ENCODE data around the gene ANKRD1.
A peak's percentile ranks its signal among the peaks of the same experiment; 100 is the strongest.
"Not testable (repeated sequence)": the region's sequence is repeated elsewhere in the genome, so short reads cannot be mapped to it uniquely, and the experiment has no call there.

Gene ANKRD1

DNA sequence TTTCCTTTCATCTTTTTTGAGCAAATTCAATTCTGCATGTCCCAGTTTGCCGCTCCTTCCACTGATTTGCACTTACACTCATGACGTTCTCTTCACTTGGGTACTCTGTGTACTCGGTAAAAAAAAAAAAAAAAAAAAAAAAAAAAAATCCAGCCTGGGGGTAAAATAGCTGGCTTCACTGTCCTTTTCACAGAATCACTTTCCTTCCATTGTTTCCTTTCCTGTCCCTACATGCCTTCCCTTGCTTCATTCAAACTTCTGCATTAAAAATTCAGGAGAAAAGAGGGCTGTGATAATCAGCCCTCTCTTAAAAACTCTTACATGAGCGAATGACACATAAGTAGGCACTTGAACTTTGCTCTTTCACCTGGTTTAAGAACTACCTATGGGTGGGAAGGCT, 8.7 kb downstream of the ANKRD1 start:
- no peak for DNase-seq (ENCODE audit: low read depth, low spot score)

DNA sequence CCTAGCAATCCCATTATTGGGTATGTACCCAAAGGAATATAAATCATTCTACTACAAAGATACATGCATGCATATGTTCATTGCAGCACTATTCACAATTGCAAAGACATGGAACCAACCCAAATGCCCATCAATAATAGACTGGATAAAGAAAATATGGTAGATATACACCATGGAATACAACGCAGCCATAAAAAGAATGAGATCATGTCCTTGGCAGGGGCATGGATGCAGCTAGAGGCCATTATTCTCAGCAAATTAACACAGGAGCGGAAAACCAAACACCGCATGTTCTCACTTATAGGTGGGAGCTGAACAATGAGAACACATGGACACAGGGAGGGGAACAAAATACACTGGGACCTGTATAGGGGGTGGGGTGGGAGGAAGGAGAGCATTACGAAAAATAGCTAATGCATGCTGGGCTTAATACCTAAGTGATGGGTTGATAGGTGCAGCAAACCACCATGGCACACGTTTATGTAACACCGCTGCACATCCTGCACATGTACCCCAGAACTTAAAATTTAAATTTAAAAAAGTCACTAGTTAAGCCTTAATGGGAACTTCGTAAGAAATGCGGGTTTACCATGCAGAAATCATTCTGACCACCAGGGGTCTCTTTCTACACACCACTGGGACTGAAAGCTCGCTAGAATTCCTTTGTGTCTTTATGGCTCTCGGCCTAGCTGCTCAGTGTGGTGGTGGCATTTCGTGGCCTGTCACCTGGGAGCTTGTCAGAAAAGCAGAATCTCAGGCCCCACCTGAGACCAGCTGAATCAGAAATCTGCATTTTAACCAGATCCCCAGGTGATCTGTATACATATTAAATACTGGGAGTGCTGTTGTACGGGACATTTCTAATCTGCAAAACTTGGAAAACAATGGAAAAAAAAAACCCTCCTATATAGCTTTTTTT, 9.5 kb downstream of the ANKRD1 start:
- peak; percentile 25 for DNase-seq (ENCODE audit: low read depth, low spot score)

DNA sequence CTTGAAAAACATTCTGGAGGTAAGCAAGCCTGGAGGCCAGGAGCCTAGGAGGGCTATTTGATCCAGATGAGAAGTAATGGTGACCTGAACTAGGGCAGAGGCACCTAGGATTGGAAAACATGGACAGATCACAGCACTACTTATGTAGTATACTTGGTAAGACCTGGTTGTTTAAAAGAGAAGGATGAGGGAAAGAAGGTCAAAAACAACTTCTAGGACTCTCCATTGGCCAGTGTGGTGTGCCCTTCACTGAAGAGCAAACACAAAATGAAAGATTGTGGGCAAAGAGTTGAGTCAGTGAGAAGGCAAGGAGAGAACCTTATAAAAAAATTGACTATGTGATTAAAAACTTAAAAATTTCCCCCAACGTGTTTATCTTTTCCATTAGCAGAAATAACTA, 14.3 kb downstream of the ANKRD1 start:
- no peak for DNase-seq (ENCODE audit: low read depth, low spot score)

DNA sequence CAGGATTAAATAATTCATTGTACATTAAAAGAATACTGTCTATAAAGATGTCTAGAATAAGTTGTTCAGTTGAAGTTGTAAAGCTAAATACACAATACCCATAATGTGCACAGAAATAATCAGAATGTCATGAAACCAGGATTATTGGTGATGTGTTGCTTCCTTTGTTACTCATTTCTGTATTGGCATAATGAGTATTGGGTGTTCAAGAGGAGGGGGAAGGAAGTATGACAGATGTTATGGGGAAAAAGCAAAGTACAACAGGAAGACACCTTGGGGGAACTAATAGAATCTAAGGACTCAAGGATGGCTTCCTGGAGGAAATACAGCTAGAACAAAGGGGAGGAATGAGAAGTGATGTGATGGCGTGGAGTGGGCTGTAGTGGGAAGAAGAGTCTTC, 15.0 kb downstream of the ANKRD1 start:
- no peak for DNase-seq (ENCODE audit: low read depth, low spot score)

DNA sequence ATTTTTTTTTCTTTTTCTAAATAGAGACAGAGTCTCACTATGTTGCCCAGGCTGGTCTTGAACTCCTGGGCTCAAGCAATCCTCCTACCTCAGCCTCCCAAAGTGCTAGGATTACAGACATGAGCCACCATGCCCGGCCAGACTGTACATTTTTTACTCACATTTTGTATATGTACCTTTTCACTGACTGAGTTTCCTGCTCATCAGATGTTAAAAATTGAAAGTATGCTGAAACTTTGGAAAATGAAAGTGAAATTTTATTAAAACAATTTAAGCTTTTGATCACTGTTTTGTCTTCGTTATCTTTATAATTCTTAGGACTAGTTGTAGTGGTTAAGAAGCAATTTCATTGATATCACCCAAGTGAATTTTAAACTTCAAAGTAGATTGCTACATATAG, 24.0 kb downstream of the ANKRD1 start:
- DNase-seq (ENCODE audit: low read depth, low spot score): not testable (repeated sequence)

DNA sequence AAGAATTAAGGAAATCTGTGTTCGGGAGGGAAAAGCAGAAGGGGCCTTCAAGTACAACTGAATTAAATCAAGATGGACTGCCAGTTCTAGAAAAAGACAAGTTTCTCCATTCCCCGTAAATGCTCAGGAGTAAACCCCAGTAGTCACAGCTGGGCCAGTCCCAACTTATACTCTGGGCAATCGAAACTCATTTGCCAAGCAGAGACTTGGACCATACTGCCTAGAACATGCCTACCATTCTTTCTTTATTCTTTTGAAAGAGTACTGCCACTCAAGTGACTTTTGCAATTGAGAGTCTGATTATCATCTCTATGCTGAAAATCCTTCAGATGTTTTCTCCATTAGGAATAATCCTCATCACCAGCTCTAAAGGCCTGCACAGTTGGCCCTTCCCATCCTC, 27.7 kb downstream of the ANKRD1 start:
- no peak for DNase-seq (ENCODE audit: low read depth, low spot score)

DNA sequence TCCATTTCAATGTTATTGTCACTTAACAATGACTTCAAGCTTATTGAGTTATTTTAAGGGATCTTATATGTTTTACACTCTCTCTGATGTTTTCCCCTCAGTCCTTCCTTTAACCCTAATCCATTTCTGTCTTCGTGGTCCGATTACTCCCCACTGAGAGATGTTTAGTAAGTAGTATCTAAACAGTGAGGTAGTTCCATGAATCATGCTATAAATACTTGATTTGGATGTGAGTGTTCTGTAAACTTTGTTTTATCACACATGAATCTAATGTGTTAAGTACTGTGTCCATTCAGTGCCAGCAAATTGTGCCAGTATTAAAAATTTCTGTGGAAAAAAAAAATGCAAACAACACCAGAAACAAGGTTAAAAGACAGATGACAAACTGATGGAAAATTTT, 30.5 kb downstream of the ANKRD1 start:
- DNase-seq (ENCODE audit: low read depth, low spot score): no peak

DNA sequence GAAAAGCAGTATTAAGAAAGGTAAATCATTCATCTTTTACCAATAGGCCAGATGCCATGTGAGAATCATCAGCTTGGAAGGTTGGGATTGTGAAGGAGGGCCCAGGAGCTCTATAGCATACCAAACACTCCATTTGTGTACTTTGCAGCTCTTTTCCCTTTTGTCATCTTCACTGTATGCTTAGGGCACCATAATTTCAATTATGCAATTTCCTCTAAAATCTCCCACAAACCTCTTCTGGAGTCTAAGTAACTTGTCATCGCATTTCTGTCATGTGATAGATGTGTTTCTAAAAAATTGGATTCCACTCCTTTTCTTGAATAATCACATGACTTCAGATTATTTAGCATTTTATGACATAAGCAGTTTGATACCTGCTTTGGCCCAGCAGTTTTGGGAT, 31.3 kb downstream of the ANKRD1 start:
- DNase-seq (ENCODE audit: low read depth, low spot score): no peak

DNA sequence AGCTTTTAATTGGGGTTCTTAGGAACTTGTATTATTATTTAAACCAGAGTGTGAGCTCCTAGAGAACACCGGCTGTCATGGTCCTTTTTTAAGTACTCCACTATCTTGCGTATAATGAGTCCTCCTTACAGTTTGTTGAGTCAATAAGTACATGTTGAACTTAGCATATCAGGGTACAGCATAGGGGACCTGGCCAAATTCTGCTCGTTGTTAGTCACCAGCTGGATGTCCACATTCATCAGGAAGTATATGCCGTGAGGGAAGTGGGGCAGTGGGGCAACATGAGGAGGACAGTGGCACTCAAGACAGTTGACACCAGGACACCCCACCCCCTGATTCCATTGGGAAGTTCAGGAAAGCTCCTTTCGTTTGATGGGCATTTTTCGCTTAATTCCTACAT, 32.5 kb downstream of the ANKRD1 start:
- no peak for DNase-seq (ENCODE audit: low read depth, low spot score)

DNA sequence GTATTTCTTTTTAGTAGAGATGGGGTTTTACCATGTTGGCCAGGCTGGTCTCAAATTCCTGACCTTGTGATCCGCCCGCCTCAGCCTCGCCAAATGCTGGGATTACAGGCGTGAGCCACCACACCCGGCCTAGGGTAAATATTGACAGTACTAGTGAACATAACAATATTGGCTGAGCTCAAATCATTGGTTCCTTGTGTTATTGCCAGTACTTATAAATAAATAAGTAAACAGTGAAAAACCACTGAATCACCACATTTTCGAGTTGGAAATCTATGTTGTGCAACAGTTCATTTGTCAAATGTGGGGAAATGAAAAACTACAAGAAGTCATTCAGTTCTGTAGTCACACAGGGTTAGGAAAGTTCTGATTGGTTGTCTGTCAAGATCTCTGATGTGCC, 33.3 kb downstream of the ANKRD1 start:
- no peak for DNase-seq (ENCODE audit: low read depth, low spot score)

DNA sequence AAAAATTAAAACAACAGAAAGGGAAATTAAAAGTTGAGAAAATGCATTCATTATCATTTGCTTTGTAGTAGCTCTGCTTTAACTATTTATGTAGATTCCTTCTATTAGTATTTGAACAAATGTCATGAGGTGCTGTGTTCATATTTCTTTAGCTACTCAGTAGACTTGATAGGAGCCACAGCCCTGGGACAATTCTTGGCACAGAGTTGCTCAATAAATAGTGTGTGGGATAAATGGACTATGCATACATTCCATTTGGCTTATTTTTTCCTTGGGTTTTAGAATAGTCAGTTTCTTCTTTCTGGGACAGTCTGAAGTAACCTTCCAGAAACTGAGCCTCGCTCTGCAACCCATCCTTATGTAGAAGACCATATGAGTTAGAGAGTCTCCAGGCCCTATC, 35.7 kb downstream of the ANKRD1 start:
- DNase-seq (ENCODE audit: low read depth, low spot score): no peak

DNA sequence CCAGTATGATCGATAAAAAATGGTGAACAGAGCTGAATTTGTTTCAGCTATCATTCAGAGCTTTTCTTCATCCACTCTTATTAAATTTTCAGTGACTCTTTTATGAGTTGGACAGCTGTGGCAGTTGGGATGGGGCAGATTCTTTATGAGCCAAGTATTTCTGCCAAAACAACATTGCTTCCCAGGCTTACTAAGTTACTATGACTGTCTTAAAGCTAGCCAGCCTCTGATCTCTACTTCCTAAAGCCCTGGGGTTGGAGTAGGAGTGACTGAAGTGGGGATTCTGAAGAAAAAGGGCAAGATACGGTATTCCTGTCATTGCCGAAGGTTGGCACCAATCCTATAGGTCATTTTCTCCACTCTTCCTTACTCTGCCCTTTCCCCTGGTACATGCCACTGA, 36.5 kb downstream of the ANKRD1 start:
- DNase-seq (ENCODE audit: low read depth, low spot score): no peak

DNA sequence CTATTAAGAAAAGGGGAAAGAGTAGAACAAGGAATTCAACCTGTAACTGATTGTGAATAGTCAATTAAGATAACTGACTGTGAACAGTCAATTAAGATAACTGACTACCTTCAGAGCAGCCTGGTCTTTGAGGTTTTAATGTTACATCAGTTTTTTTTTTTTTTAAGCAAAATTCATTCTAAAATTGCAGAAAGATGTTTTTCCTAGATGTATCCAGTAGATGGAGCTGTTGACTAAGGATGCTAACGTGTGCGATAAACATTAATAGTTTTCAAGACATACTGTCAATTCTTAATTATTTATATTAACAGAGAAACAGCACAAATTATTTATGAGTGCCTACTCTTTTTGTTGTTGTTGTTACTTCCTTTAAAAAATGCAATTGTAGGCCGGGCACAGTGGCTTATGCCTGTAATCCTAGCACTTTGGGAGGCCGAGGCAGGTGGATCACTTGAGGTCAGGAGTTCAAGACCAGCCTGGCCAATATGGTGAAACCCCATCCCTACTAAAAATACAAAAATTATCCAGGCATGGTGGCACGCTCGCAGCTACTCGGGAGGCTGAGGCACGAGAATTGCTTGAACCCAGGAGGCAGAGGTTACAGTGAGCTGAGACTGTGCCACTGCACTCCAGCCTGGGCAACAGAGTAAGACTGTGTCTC, 40.7 kb downstream of the ANKRD1 start:
- DNase-seq (ENCODE audit: low read depth, low spot score): not testable (repeated sequence)

DNA sequence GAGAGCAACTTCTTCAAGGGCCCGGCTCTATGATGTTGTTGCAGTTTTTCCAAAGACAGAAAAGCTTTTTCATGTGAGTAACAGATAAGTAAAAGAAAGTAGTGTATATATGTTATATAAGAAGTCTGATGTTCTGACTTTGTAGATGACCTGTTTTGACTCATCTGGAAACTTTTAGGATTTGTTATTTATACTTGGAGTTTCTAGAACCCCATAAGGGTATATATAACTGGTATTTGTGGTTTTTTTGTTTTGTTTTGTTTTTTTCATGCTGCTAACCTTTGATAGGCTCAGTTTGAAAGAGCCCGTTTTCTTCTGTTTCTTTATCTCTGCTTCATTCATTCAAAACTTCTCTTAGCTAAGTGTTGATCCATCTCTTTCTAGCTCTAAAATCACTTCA, 41.8 kb downstream of the ANKRD1 start:
- DNase-seq (ENCODE audit: low read depth, low spot score): no peak

DNA sequence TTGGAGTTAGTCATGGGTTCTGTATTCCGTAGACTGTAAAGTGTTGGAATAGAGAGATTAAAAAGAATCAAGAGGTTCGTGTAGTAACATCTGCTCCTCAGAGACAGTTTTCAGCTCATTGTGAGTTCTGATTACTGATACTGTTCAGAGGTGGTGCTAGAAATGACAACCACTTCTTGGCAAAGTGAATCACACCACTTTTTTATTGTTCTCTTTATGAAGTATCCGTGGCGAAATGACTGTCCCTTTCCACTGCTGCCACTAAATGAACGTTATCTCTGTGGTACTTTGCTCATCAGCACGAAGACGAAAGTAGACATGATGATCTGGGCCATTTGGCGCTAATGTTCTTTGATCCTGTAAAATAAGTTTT, 48.3 kb downstream of the ANKRD1 start:
- DNase-seq (ENCODE audit: low read depth, low spot score): no peak

DNA sequence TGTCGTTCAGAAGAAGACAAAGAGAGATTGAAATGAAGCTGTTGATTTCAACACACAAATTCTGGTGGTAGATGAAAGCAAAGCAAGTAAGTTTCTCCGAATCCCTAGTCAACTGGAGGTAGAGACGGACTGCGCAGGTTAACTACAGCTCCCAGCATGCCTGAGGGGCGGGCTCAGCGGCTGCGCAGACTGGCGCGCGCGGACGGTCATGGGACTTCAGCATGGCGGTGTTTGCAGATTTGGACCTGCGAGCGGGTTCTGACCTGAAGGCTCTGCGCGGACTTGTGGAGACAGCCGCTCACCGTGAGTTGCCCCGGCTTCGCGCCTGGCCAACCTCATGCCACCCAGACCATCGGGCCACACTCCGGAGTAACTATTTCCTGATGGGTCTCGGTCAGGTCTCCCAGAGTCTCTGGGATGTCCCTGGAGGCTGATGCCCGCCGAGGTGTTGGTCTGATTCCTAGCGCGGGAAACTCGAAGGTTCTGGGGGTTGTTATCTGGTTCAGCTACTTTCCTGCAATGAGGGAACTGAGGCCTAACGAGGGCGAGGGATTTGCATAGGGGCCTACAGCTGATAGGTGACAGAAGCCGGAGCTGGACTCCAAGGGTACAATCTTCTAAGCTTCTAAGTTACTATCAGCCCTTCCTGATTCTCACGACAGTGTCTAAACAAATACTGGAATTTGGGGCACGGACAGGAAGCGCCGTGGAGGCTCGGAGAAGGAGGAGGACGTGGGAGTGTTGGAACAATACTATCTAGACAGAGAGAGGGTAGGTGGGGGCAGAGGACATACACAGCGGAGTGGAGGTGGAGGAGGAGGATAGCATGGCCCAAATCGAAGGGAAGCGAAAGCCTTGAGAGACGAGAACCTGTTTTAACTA, 48.9 kb downstream of the ANKRD1 start, which contains the start of gene RPP30:
Gene RPP30 (plus strand): TSS at position 209 of the 882 bp plus-strand sequence. CDS start 13 bp downstream, at position 222.
- peak; percentile 66 for DNase-seq (ENCODE audit: low read depth, low spot score)

DNA sequence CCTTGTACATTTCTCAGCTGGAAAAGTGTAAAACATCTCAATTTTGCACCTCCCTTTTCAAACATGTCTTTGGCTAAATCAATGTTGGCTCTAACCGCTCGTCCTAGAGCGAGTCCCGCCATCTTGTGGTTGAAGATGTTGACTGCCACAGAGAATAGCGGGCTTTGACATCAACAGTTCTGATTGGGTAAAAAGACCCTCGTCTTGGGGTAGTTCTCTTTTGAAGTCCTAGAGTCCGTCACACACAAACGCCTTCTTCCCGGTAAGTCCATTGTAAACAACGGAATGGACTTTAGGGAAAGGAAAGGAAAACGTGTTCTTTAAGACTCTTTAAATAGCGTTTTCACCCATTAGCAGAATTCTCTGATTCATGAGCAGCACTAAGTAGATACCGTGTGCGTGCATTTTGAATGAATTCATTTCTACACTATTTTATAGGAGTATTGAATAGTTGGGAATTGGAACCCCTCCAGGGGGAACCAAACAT, 49.6 kb downstream of the ANKRD1 start:
- peak; percentile 60 for DNase-seq (ENCODE audit: low read depth, low spot score)

DNA sequence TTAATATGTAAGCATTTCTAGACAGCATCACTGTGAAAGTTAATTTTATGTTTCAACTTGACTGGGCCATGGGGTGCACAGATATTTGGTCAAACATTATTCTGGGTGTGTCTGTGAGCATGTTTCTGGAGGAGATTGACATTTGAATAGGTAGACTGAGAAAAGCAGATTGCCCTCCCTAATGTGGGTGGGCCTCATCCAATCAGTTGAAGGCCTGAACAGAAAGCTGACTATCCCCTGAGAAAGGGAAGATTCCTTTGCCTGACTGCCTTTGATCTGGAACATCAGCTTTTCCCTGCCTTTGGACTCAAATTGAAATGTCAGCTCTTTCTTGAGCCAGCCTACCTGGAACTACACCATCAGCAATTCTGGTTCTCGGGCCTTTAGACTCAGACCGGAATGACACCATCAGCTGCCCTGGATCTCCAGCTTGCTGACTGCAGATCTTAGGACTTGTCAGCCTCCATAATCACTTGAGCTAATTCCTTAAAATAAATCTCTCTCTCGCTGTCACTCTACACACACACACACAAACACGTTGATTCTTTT, 54.8 kb downstream of the ANKRD1 start:
- no peak for DNase-seq (ENCODE audit: low read depth, low spot score)

DNA sequence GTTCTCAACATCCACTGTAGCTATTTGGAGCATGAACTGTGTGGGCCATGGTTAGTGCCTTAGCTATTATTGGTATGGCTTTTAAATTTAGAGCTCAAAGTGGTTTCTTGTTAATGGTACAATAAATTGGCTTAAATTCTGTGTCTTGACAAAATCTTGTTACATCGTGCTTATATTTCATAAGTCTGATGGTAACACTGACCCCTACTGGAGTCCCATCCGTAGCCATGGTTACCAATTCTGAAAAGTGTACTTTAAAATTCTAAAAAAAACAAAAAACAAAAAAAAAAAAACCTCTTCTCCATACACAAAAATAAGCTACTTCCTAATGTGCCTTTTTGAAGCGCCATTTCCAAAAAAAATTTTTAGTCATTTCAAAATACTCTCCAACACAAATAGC, 55.5 kb downstream of the ANKRD1 start:
- DNase-seq (ENCODE audit: low read depth, low spot score): no peak

DNA sequence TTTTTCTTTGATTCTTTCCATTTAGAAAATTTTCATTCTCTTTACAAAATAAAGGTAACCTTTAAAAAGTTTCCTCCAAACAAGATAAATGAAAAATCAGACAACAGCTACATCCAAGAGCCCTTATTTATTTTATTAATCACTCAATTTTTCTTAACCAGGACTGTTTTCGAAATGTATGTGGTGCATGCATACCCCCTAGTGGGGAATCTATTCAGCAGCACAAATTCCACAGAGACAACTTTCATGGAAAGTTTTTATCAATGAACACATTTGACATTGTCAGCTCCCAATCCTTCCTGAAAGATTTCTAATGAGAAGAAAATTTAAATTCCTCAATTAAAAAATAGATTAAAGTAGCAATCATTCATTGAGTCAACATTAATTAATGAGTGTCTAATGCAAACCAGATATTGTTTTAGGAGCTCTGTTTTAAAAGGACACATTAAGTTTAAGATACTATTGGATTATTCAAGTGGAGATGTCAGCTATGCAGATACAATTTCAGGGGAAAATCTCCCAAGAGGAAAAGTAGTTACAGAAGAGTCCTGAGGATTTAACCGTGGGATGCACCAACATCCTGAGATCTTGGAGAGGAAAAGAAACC, 57.9 kb downstream of the ANKRD1 start:
- DNase-seq (ENCODE audit: low read depth, low spot score): no peak
